Trophoblast cell (in vitro differentiated cells and primary cell): ENCODE measurements around the gene GPRC5D.

Experiments used
- DNase-seq, 2 donors: peaks; one replicate each; pipeline ENCODE4 v3.0.0-alpha.2; 2016
- H2AFZ ChIP-seq: 2 replicates; pipeline ENCODE4 v1.6.1; 2013; ENCODE audit warnings: low read length, moderate library complexity, mild to moderate bottlenecking; ENCODE audit not compliant: insufficient read depth, poor library complexity
- H2AK5ac ChIP-seq: 2 replicates; pipeline ENCODE4 v1.6.1; 2013; ENCODE audit warnings: mild to moderate bottlenecking, low read length
- H2BK120ac ChIP-seq: 2 replicates; pipeline ENCODE4 v1.6.1; 2013; ENCODE audit warnings: low read length, mild to moderate bottlenecking, moderate library complexity; ENCODE audit not compliant: insufficient read depth, poor library complexity
- H2BK12ac ChIP-seq: 2 replicates; pipeline ENCODE4 v1.6.1; 2013; ENCODE audit warnings: mild to moderate bottlenecking, low read length, moderate library complexity
- H2BK5ac ChIP-seq: 2 replicates; pipeline ENCODE4 v1.6.1; 2013; ENCODE audit warnings: low read length, low read depth, moderate library complexity, mild to moderate bottlenecking; ENCODE audit not compliant: poor library complexity
- H3K14ac ChIP-seq: 2 replicates; pipeline ENCODE4 v1.6.1; 2013; ENCODE audit warnings: mild to moderate bottlenecking, low read length
- H3K18ac ChIP-seq: 2 replicates; pipeline ENCODE4 v1.6.1; 2013; ENCODE audit warnings: mild to moderate bottlenecking, low read length
- H3K23ac ChIP-seq: 2 replicates; pipeline ENCODE4 v1.6.1; 2013; ENCODE audit warnings: low read length
- H3K27ac ChIP-seq: 2 replicates; pipeline ENCODE4 v1.5.1; 2013; ENCODE audit warnings: low read depth, mild to moderate bottlenecking, inconsistent platforms, low read length, moderate library complexity
- H3K27me3 ChIP-seq: 2 replicates; pipeline ENCODE4 v1.6.1; 2013; ENCODE audit warnings: inconsistent platforms, mild to moderate bottlenecking, low read length, moderate library complexity; ENCODE audit not compliant: insufficient read depth
- H3K36me3 ChIP-seq, 2 experiments: 1 replicate in 1 of 2; 2 replicates in 1 of 2; pipeline ENCODE4 v1.6.1; 2013; ENCODE audit warnings: low read length in 2 of 2, mild to moderate bottlenecking in 2 of 2, moderate library complexity in 1 of 2; ENCODE audit not compliant: insufficient read depth in 2 of 2, control insufficient read depth in 1 of 2
- H3K4ac ChIP-seq: 2 replicates; pipeline ENCODE4 v1.6.1; 2013; ENCODE audit warnings: low read depth, mild to moderate bottlenecking, low read length, moderate library complexity
- H3K4me1 ChIP-seq, 2 experiments: 1 replicate in 1 of 2; 2 replicates in 1 of 2; pipeline ENCODE4 v1.6.1; 2013; ENCODE audit warnings: low read length in 2 of 2, mild to moderate bottlenecking in 2 of 2, moderate library complexity in 1 of 2; ENCODE audit not compliant: insufficient read depth in 2 of 2, control insufficient read depth in 1 of 2
- H3K4me2 ChIP-seq: 2 replicates; pipeline ENCODE4 v1.6.1; 2013; ENCODE audit warnings: inconsistent platforms, mild to moderate bottlenecking, low read length, moderate library complexity
- H3K4me3 ChIP-seq: 2 replicates; pipeline ENCODE4 v1.5.1; 2013; ENCODE audit warnings: mild to moderate bottlenecking, low read depth, low read length, inconsistent platforms
- H3K79me1 ChIP-seq: one replicate; pipeline ENCODE4 v1.6.1; 2013; ENCODE audit warnings: low read length
- H3K79me2 ChIP-seq: 2 replicates; pipeline ENCODE4 v1.6.1; 2013; ENCODE audit warnings: low read length, mild to moderate bottlenecking; ENCODE audit not compliant: control insufficient read depth, insufficient read depth, poor library complexity
- H3K9ac ChIP-seq: 2 replicates; pipeline ENCODE4 v1.6.1; 2013; ENCODE audit warnings: mild to moderate bottlenecking, low read length
- H3K9me3 ChIP-seq: 2 replicates; pipeline ENCODE4 v1.6.1; 2013; ENCODE audit warnings: low read depth, mild to moderate bottlenecking, control low read depth, inconsistent platforms, low read length; ENCODE audit not compliant: insufficient read depth
- H4K12ac ChIP-seq: 2 replicates; pipeline ENCODE4 v1.6.1; 2013; ENCODE audit warnings: low read depth, mild to moderate bottlenecking, low read length, moderate library complexity
- H4K8ac ChIP-seq: 2 replicates; pipeline ENCODE4 v1.6.1; 2013; ENCODE audit warnings: low read depth, mild to moderate bottlenecking, low read length, moderate library complexity
- H4K91ac ChIP-seq: one replicate; pipeline ENCODE4 v1.6.1; 2013; ENCODE audit warnings: low read depth, mild to moderate bottlenecking, low read length, moderate library complexity
- WGBS: extraction: QIAGEN DNeasy Blood & Tissue Kit; methylation state at CpG from one replicate; pipeline ENCODE4 v1.1.7; 2013; ENCODE audit warnings: missing lambda C conversion rate; ENCODE audit not compliant: insufficient read length, insufficient coverage; ENCODE audit errors: extremely low coverage; 5-methylcytosine and 5-hydroxymethylcytosine counted together

GPRC5D gene

DNA sequence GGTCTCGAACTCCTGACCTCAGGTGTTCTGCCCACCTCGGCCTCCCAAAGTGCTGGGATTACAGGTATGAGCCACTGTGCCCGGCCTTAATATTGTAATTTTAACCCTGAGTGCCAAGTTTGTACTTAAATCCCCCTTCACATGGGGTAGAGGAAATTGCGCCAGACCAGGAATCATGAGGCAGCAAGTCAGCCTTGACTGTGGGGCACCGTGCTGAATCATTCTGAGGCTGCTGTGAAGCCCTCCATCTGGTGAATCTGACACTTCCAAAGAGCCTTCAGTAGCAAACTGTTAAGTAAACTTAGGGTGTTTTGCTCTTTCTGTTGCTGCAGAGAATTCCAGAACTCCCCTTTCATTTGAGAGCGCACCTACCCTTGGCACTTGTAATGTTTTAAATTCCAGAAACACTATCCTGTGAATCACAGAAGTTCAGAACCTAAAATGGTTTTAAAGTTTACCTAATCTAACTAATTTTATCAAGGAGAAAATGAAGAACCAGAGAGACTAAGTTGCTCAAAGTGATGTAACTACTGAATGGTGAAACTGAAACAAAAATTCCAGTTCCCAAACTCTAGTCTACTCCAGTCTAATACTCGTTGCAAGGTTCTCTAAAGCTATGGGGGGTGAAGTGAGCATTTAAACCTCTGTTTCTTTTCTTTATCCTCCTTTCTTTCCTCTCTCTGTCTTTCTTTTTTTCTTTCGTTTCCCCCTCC, 40.6 kb upstream of the GPRC5D start:
- WGBS, result no CpG with 5 or more reads among the region's 8 CpGs
- Histone ChIP-seq H3K4ac (peak overlapping the region; percentile 67), H4K91ac (peak overlapping the region; percentile 89), H3K9ac (no peak overlapping the region), H3K79me1 (peaks cover 22% of the 10 kb centered on the region), H3K4me3 (no peak overlapping the region), H2AFZ (no peak overlapping the region), H3K27me3 (no peaks in the 10 kb centered on the region), H3K23ac (no peak overlapping the region), H2BK120ac (peak overlapping the region; percentile 89), H3K4me1 (peaks cover 33 to 40% of the 10 kb centered on the region in 2 experiments), H2AK5ac (peak overlapping the region; percentile 78), H4K12ac (no peak overlapping the region), H3K18ac (peak overlapping the region; percentile 46), H3K27ac (peak overlapping the region; percentile 83), H3K36me3 (peaks cover 5 to 8% of the 10 kb centered on the region in 2 experiments), H3K9me3 (no peaks in the 10 kb centered on the region), H2BK5ac (peak overlapping the region; percentile 88), H2BK12ac (peak overlapping the region; percentile 90), H4K8ac (peak overlapping the region; percentile 72), H3K4me2 (peak overlapping the region; percentile 0), H3K14ac (peak overlapping the region; percentile 85), H3K79me2 (peaks cover 3% of the 10 kb centered on the region)
- peak in 1 of 2 donors; percentile 54 for DNase-seq

DNA sequence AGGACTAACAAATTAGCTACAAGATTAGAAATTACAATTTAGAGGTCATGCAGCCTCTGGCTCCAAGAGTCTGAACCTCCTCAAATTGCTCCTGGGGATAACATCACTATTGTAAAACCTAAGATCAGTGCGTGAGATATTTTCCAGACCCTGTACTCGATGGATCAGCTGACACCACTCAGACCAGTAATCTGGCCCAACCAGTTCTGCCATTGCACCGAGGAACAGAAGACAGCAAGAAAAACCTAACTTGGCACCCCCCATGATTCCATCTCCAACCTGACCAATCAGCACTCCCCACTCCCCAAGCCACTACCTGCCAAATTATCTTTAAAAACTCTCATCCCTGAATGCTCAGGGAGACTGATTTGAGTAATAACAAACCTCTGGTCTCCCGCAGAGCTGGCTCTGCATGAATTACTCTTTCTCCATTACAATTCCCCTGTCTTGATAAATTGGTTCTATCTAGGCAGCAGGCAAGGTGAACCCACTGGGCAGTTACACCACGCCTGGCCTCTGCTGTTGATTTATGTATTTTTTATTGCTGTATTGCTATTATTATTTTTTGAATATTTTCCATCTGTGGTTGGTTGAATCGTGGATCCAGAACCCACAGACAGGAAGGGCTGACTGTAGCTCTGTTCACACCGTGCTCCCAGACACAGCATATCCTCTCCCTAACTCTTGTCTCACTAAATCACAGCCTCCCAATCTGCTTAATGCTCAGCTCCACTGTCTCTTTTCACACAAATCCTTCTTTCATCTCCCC, 38.9 kb upstream of the GPRC5D start:
- H2AK5ac ChIP-seq, result peak overlapping the region; percentile 83
- H3K79me1 ChIP-seq, result peaks cover 22% of the 10 kb centered on the region
- H2AFZ ChIP-seq, result no peak overlapping the region
- H4K12ac ChIP-seq, result no peak overlapping the region
- no peaks in the 10 kb centered on the region for H3K27me3 ChIP-seq
- H3K23ac ChIP-seq, result no peak overlapping the region
- peaks cover 8 to 20% of the 10 kb centered on the region in 2 experiments for H3K36me3 ChIP-seq
- DNase-seq, result peak; percentile 61 to 77
- H2BK120ac ChIP-seq, result peak overlapping the region; percentile 95
- H3K4me3 ChIP-seq, result no peak overlapping the region
- WGBS, result no CpG with 5 or more reads among the region's 7 CpGs
- peak overlapping the region; percentile 33 for H3K4me2 ChIP-seq
- no peaks in the 10 kb centered on the region for H3K9me3 ChIP-seq
- H3K4me1 ChIP-seq, result peaks cover 29 to 34% of the 10 kb centered on the region in 2 experiments
- H2BK5ac ChIP-seq, result peak overlapping the region; percentile 63
- peak overlapping the region; percentile 74 for H4K91ac ChIP-seq
- H3K14ac ChIP-seq, result peak overlapping the region; percentile 87
- peak overlapping the region; percentile 80 for H3K18ac ChIP-seq
- H3K4ac ChIP-seq, result peak overlapping the region; percentile 16
- H3K27ac ChIP-seq, result peak overlapping the region; percentile 96
- H2BK12ac ChIP-seq, result peak overlapping the region; percentile 99
- peaks cover 2% of the 10 kb centered on the region for H3K79me2 ChIP-seq
- peak overlapping the region; percentile 25 for H4K8ac ChIP-seq
- no peak overlapping the region for H3K9ac ChIP-seq

DNA sequence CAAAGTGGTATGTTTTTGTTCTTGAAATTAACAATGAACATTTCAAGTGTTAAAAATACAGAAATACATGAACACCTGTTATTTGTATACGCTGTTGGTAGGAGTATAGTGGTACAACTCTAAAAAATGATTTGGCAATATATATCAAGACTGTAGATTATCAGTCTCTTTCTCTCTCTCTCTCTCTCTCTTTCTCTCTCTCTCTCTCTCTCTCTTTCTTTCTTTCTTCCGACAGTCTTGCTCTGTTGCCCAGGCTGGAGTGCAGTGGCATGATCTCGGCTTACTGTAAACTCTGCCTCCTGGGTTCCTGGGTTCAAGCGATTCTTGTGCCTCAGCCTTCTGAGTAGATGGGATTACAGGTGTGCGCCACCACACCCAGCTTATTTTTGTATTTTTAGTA, 35.5 kb upstream of the GPRC5D start:
- Histone ChIP-seq H3K36me3 (peaks cover 11 to 23% of the 10 kb centered on the region in 2 experiments), H3K18ac (no peak overlapping the region), H2BK5ac (no peak overlapping the region), H2BK120ac (no peak overlapping the region), H4K91ac (no peak overlapping the region), H4K8ac (no peak overlapping the region), H3K9ac (no peak overlapping the region), H3K27me3 (no peaks in the 10 kb centered on the region), H2BK12ac (no peak overlapping the region), H3K27ac (no peak overlapping the region), H3K9me3 (no peaks in the 10 kb centered on the region), H3K4ac (no peak overlapping the region), H3K4me2 (no peak overlapping the region), H3K14ac (no peak overlapping the region), H3K4me1 (peaks cover 22 to 23% of the 10 kb centered on the region in 2 experiments), H3K79me1 (peaks cover 20% of the 10 kb centered on the region), H2AFZ (no peak overlapping the region), H3K23ac (no peak overlapping the region), H2AK5ac (no peak overlapping the region), H3K4me3 (no peak overlapping the region), H4K12ac (no peak overlapping the region), H3K79me2 (peaks cover 1% of the 10 kb centered on the region)
- WGBS, result no CpG with 5 or more reads among the region's 5 CpGs
- no peak for DNase-seq

DNA sequence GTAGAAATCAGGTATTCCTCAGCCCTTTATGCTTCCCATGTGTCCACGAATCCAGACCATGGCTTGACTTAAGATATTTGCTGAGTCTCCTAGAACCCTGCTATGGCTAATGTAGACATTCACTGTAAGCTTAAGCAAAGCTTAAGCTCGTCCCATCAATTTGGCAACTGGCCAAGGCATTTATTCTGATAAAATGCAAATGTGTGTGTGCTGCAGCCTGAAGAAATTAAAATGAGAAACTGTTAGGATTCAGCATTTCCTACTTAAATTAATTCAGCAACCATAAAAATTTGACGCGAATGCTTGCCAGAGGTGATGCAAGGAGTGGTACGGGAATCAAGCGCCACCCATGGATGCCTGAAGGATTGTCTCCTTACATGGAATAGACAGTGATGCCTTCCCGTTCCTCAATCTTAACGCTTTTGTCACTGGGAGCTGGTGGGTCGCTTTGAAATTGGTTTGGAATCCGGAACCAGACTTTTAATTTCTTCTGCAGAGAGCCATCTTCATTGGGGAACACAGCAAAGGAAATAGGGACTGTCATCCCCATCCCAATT, 34.9 kb upstream of the GPRC5D start:
- Histone ChIP-seq H3K27ac (no peak overlapping the region), H4K12ac (no peak overlapping the region), H4K91ac (no peak overlapping the region), H3K23ac (no peak overlapping the region), H3K4me1 (peaks cover 16 to 18% of the 10 kb centered on the region in 2 experiments), H3K27me3 (no peaks in the 10 kb centered on the region), H3K4me2 (no peak overlapping the region), H2BK5ac (no peak overlapping the region), H3K4ac (no peak overlapping the region), H3K14ac (no peak overlapping the region), H4K8ac (no peak overlapping the region), H3K9ac (no peak overlapping the region), H3K79me1 (peaks cover 16% of the 10 kb centered on the region), H3K36me3 (peaks cover 12 to 24% of the 10 kb centered on the region in 2 experiments), H3K79me2 (no peaks in the 10 kb centered on the region), H3K9me3 (no peaks in the 10 kb centered on the region), H2BK12ac (no peak overlapping the region), H3K18ac (no peak overlapping the region), H2AK5ac (no peak overlapping the region), H2AFZ (no peak overlapping the region), H3K4me3 (no peak overlapping the region), H2BK120ac (no peak overlapping the region)
- WGBS, result no CpG with 5 or more reads among the region's 10 CpGs
- no peak for DNase-seq
